ENCODE results near the gene GALNT2. TPM values are rescaled to one million over a fixed set of nuclear protein-coding genes. Genes with fewer than 3 reads are reported as not detected.

The GALNT2 gene
- total and polyA plus RNA-seq, 2 of the 13 experiments (the other 11 are each of a cell fraction or from before 2014, with no cell fraction given): 39.3 to 39.6 TPM

DNA sequence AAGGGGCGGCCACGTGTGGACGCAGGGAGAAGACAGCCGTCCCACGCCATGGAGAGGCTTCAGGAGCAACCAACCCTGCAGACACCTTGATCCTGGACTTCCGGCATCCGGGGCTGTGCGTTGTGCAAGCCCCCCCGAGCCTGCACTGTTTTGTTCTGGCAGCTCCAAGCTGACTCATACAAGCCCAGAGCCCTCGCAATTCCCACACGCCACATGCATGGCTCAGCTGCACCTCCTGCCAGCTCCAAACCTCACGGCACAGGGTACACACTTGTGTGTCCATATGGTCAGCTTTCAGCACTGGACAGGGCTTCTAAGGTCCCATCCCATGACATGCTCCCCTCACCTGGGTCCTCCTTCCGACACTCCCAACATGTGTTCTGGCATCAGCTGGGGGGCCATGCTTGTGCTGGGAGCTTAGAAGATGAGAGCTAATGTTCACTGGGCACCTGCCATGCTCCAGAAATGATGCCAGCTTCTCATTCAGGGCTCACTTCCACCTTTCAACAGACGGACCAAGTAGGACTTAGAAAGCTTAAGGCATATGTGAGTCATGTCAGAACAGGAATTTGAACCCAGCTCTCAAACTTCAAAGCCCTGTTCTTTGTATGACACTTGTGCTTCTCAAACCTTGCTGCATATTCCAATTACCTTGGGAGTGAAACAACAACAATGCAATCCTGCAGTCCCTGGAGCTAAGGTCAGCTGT is 221.8 kb downstream of the GALNT2 start (continued):
- TF ChIP-seq, protein P1, sequence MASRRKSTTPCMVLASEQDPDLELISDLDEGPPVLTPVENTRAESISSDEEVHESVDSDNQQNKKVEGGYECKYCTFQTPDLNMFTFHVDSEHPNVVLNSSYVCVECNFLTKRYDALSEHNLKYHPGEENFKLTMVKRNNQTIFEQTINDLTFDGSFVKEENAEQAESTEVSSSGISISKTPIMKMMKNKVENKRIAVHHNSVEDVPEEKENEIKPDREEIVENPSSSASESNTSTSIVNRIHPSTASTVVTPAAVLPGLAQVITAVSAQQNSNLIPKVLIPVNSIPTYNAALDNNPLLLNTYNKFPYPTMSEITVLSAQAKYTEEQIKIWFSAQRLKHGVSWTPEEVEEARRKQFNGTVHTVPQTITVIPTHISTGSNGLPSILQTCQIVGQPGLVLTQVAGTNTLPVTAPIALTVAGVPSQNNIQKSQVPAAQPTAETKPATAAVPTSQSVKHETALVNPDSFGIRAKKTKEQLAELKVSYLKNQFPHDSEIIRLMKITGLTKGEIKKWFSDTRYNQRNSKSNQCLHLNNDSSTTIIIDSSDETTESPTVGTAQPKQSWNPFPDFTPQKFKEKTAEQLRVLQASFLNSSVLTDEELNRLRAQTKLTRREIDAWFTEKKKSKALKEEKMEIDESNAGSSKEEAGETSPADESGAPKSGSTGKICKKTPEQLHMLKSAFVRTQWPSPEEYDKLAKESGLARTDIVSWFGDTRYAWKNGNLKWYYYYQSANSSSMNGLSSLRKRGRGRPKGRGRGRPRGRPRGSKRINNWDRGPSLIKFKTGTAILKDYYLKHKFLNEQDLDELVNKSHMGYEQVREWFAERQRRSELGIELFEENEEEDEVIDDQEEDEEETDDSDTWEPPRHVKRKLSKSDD (CRISPR knock-in tag; IDR thresholded peaks at IDR 0.05; ENCODE audit: low read depth): 0 out of 2 replicates have a peak, but pooled peaks have one; percentile 36
- TF ChIP-seq CEBPB (IDR thresholded peaks at IDR 0.05; ENCODE audit: borderline replicate concordance, low read depth, low read length) (0 out of 2 replicates have a peak, but pooled peaks have one; percentile 5), MIER2 (CRISPR knock-in tag; IDR thresholded peaks at IDR 0.05) (peak; percentile 91), ZNF7 (CRISPR knock-in tag; IDR thresholded peaks at IDR 0.05) (peak; percentile 95)

DNA sequence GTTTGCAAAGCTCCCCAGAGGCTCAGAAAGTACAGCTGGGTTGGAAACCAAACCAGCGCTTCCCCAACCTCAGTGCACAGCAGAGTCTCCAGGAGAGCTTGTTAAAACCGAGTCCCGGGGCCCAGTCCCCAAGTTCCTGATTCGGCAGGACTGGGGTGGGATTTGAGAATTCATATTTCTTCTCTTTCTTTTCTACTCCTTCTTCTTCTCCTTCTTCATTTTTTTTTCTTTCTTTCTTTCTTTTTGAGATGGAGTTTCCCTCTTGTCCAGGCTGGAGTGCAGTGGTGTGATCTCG is 222.3 kb downstream of the GALNT2 start:
- POLR2A ChIA-PET: no interaction called here
- Histone ChIP-seq H3K79me2 (ENCODE audit: insufficient read depth, low read length) (no peaks in the 10 kb centered on the region), H3K4me2 (ENCODE audit: low read depth, low read length) (no peak overlapping the region), H3K9ac (ENCODE audit: insufficient read depth, low read depth, low read length) (no peak overlapping the region), H3K27ac (ENCODE audit: extremely low read length, insufficient read depth, low read length) (no peak overlapping the region), H3K4me1 (ENCODE audit: insufficient read depth, low read length) (peaks cover 25% of the 10 kb centered on the region), H3K4me3 (replicated peaks in 1 of 3; ENCODE audit: insufficient read depth in 1 of 3, low read depth in 2 of 3, low read length in 3 of 3) (no peak overlapping the region), H3K9me3 (ENCODE audit: low read length) (no peaks in the 10 kb centered on the region), H3K27me3 (ENCODE audit: control insufficient read depth in 1 of 2, insufficient read depth in 2 of 2, low read length in 2 of 2) (peaks cover 1 to 15% of the 10 kb centered on the region in 2 experiments; a peak in 2 of 5 replicates), H2AFZ (ENCODE audit: low read length) (no peak overlapping the region), H3K36me3 (replicated peaks in 1 of 2; ENCODE audit: control insufficient read depth in 1 of 2, insufficient read depth in 2 of 2, low read length in 2 of 2) (no peaks in the 10 kb centered on the region), H4K20me1 (ENCODE audit: insufficient read depth, low read length) (no peaks in the 10 kb centered on the region)
- ATAC-seq (peak; percentile 39; the same call in 2 of the 3 replicates), DNase-seq (ENCODE audit: low spot score) (no peak), FAIRE-seq (no peak)
- in situ Hi-C loops (cut with HindIII; ENCODE audit: extremely low pct_ligation_motif_present, low pct_unique_long_range_greater_than_20kb) (no loop called here), intact Hi-C loops (cut with micrococcal nuclease; ENCODE audit: unreplicated experiment) (no loop called here)
- whole genome bisulfite sequencing (ENCODE audit: low lambda C conversion rate): 53% methylated on average over 5 of the region's 5 CpGs
- CTCF ChIA-PET (ENCODE audit: low intra/inter-chr PET ratio, low total read pairs): no interaction called here
- no TSS peak for BruUV-seq (replicated peaks)
- TF ChIP-seq, protein P2, sequence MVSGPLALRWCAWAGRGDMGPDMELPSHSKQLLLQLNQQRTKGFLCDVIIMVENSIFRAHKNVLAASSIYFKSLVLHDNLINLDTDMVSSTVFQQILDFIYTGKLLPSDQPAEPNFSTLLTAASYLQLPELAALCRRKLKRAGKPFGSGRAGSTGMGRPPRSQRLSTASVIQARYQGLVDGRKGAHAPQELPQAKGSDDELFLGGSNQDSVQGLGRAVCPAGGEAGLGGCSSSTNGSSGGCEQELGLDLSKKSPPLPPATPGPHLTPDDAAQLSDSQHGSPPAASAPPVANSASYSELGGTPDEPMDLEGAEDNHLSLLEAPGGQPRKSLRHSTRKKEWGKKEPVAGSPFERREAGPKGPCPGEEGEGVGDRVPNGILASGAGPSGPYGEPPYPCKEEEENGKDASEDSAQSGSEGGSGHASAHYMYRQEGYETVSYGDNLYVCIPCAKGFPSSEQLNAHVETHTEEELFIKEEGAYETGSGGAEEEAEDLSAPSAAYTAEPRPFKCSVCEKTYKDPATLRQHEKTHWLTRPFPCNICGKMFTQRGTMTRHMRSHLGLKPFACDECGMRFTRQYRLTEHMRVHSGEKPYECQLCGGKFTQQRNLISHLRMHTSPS (CRISPR knock-in tag; IDR thresholded peaks at IDR 0.05; ENCODE audit: low read depth): no peak
- TF ChIP-seq ZNF777 (CRISPR knock-in tag; IDR thresholded peaks at IDR 0.05) (no peak), MED8 (CRISPR knock-in tag; IDR thresholded peaks at IDR 0.05; ENCODE audit: insufficient replicate concordance) (no peak)
- TF ChIP-seq, protein P3, sequence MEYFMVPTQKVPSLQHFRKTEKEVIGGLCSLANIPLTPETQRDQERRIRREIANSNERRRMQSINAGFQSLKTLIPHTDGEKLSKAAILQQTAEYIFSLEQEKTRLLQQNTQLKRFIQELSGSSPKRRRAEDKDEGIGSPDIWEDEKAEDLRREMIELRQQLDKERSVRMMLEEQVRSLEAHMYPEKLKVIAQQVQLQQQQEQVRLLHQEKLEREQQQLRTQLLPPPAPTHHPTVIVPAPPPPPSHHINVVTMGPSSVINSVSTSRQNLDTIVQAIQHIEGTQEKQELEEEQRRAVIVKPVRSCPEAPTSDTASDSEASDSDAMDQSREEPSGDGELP (IDR thresholded peaks at IDR 0.05; ENCODE audit: borderline replicate concordance, low read depth): peak; percentile 23; the same call in 1 of the 2 replicates

Measured in HepG2 (cell line).